Measurements from ENCODE around the gene POMGNT2.

GRCh38 chr3:43063114-43063513 is 42.8 kb downstream of the POMGNT2 start:
- TF ChIP-seq CTCF (IDR thresholded peaks at IDR 0.05) (no peak), POLR2A (IDR thresholded peaks at IDR 0.05) (no peak)

All from testis (tissue), 2 donors.